Keratinocyte (primary cell): ENCODE data around the gene ZFP3. TPM values are rescaled to one million over a fixed set of nuclear protein-coding genes. Genes with fewer than 3 reads are reported as not detected.
"Not testable (repeated sequence)": the region's sequence is repeated elsewhere in the genome, so short reads cannot be mapped to it uniquely, and the experiment has no call there.

Experiments
- DNase-seq: peaks from one replicate; pipeline ENCODE4 v3.0.0-alpha.2; 2011; ENCODE audit warnings: low read depth, missing footprints, low spot score
- FAIRE-seq: peaks from 2 replicates; lab custom pipeline; 2011; peaks lifted over from hg19 to GRCh38; lab: Jason Lieb, UNC
- H2AFZ ChIP-seq: 2 replicates; pipeline ENCODE4 v1.6.0; 2012; ENCODE audit warnings: low read length, control low read depth, inconsistent platforms; ENCODE audit not compliant: control insufficient read depth
- H3K27ac ChIP-seq: 2 replicates; pipeline ENCODE4 v1.5.1; 2011; ENCODE audit warnings: low read length; ENCODE audit not compliant: control insufficient read depth, insufficient read depth
- H3K27me3 ChIP-seq: 3 replicates; pipeline ENCODE4 v1.6.0; 2011; ENCODE audit warnings: low read length; ENCODE audit not compliant: control insufficient read depth, insufficient read depth; ENCODE audit errors: extremely low read depth
- H3K36me3 ChIP-seq, 2 experiments: 2 replicates in 1 of 2; 3 replicates in 1 of 2; pipeline ENCODE4 v1.5.1; 2011; ENCODE audit warnings: low read length in 2 of 2, mild to moderate bottlenecking in 1 of 2; ENCODE audit not compliant: control insufficient read depth in 2 of 2, insufficient read depth in 2 of 2; ENCODE audit errors: extremely low read depth in 1 of 2
- H3K4me1 ChIP-seq: 3 replicates; pipeline ENCODE4 v1.5.1; 2011; ENCODE audit warnings: low read length; ENCODE audit not compliant: control insufficient read depth, insufficient read depth; ENCODE audit errors: extremely low read depth
- H3K4me2 ChIP-seq: 3 replicates; pipeline ENCODE4 v1.6.0; 2011; ENCODE audit warnings: low read depth, low read length; ENCODE audit not compliant: control insufficient read depth, insufficient read depth; ENCODE audit errors: extremely low read depth
- H3K4me3 ChIP-seq, 3 experiments: fragments of 200-600 bp in 1 of 3; sonication (generic) in 1 of 3; 2 replicates in 2 of 3; 3 replicates in 1 of 3; pipeline ENCODE4 v1.5.1; 2011 to 2016; ENCODE audit warnings: low read length in 3 of 3, mild to moderate bottlenecking in 3 of 3, control low read depth in 2 of 3, inconsistent platforms in 1 of 3, low read depth in 1 of 3, mixed read lengths in 1 of 3, mixed run types in 1 of 3, moderate library complexity in 1 of 3; ENCODE audit not compliant: control insufficient read depth in 2 of 3, insufficient read depth in 2 of 3; ENCODE audit errors: extremely low read depth in 1 of 3
- H3K79me2 ChIP-seq: 2 replicates; pipeline ENCODE4 v1.6.0; 2012; ENCODE audit warnings: low read length; ENCODE audit not compliant: control insufficient read depth, insufficient read depth
- H3K9ac ChIP-seq: 3 replicates; pipeline ENCODE4 v1.6.0; 2011; ENCODE audit warnings: low read length; ENCODE audit not compliant: control insufficient read depth, insufficient read depth; ENCODE audit errors: extremely low read depth
- H3K9me1 ChIP-seq: 3 replicates; pipeline ENCODE4 v1.6.0; 2011; ENCODE audit warnings: low read length; ENCODE audit not compliant: control insufficient read depth, insufficient read depth; ENCODE audit errors: extremely low read depth
- H3K9me3 ChIP-seq: 2 replicates; pipeline ENCODE4 v1.5.1; 2012; ENCODE audit warnings: low read depth, low read length; ENCODE audit not compliant: control insufficient read depth
- H4K20me1 ChIP-seq: 3 replicates; pipeline ENCODE4 v1.6.0; 2011; ENCODE audit warnings: low read length; ENCODE audit not compliant: control insufficient read depth, insufficient read depth; ENCODE audit errors: extremely low read depth
- CTCF ChIP-seq, 3 experiments: IDR thresholded peaks in 1 of 3; conservative IDR thresholded peaks in 1 of 3; optimal IDR thresholded peaks in 1 of 3; 2 replicates in 2 of 3; 3 replicates in 1 of 3; pipeline versions ENCODE3 to v1.5.1; 2011; ENCODE audit warnings: low read length in 3 of 3, mild to moderate bottlenecking in 3 of 3, moderate library complexity in 2 of 3, control low read depth in 1 of 3, inconsistent platforms in 1 of 3; ENCODE audit not compliant: insufficient read depth in 2 of 3; ENCODE audit errors: extremely low read depth in 1 of 3
- EZH2 ChIP-seq: IDR thresholded peaks from one replicate; pipeline ENCODE4 v1.6.1; 2012; ENCODE audit warnings: inconsistent platforms, mild to moderate bottlenecking, low read length, moderate library complexity
- dilution Hi-C: fragments of 300-500 bp; cut with MboI; formaldehyde crosslinking; loops from one replicate; pipeline ENCODE4 v1.7.0; 2020; ENCODE audit warnings: low sequenced_read_pairs; ENCODE audit not compliant: extremely low pct_ligation_motif_present
- polyA minus RNA-seq, 3 experiments: library from RNA; depleted of rRNA, polyadenylated mRNA; stranded (reverse); fragments of >200 nt; gene quantifications; 1 replicate in 1 of 3; 2 replicates in 1 of 3; 3 replicates in 1 of 3; pipeline ENCODE4 v1.2.3, GENCODE V29; 2011
- polyA plus RNA-seq, 5 experiments: library from polyadenylated mRNA; depleted of rRNA in 3 of 5; stranded (reverse) in 3 of 5; stranded (forward) in 1 of 5; unstranded in 1 of 5; fragments of >200 nt; gene quantifications; 1 replicate in 1 of 5; 2 replicates in 3 of 5; 3 replicates in 1 of 5; pipeline versions ENCODE4 v1.2.1 to v1.2.3, GENCODE V29; 2011 to 2012; ENCODE audit warnings: missing spikeins in 2 of 5, low read depth in 1 of 5, low replicate concordance in 1 of 5

ZFP3 gene
- polyA plus RNA-seq (1.6 to 4.3 TPM (median 3.0 TPM) in 3 replicates), polyA minus RNA-seq (0.46 to 3.2 TPM (median 3.0 TPM) in 3 replicates)
- 0.60 TPM for polyA plus RNA-seq (2011; ENCODE audit: low read depth)
- polyA plus RNA-seq (2011; cell fraction: cytosol; rRNA removed): 1.0 and 2.0 TPM in 2 replicates
- 8.3 and 8.7 TPM in 2 replicates for polyA plus RNA-seq (2011; cell fraction: nucleus; rRNA removed)
- 0.83 and 1.1 TPM in 2 replicates for polyA plus RNA-seq (2012; ENCODE audit: low replicate concordance)
- polyA minus RNA-seq (2011; cell fraction: cytosol; rRNA and poly(A)+ RNA removed): 0.77 TPM
- polyA minus RNA-seq (2011; cell fraction: nucleus; rRNA and poly(A)+ RNA removed): 2.6 and 4.7 TPM in 2 replicates

- no peak for TF ChIP-seq EZH2
- TF ChIP-seq CTCF (optimal IDR thresholded peaks at IDR 0.05 in 1 of 3, IDR thresholded peaks at IDR 0.05 in 1 of 3, conservative IDR thresholded peaks at IDR 0.05 in 1 of 3; ENCODE audit: extremely low read depth in 1 of 3, insufficient read depth in 2 of 3, low read length in 3 of 3): no peak
- DNase-seq (no peak), FAIRE-seq (no peak)
- H3K4me3 ChIP-seq: peak within 1 kb of the TSS; percentile 67 to 81 (median 72)
- H3K9ac ChIP-seq: peak within 1 kb of the TSS; percentile 66
- H2AFZ ChIP-seq: peak within 1 kb of the TSS; percentile 96
- no peaks in the 10 kb centered on the region for H4K20me1 ChIP-seq
- peak within 1 kb of the TSS; percentile 83 for H3K4me2 ChIP-seq
- no peaks in the 10 kb centered on the region for H3K9me3 ChIP-seq
- H3K9me1 ChIP-seq: no peaks in the 10 kb centered on the region
- dilution Hi-C loops: no loop called here
- H3K36me3 ChIP-seq: no peaks in the 10 kb centered on the region
- H3K27ac ChIP-seq: peak within 1 kb of the TSS; percentile 29
- H3K27me3 ChIP-seq: no peaks in the 10 kb centered on the region
- H3K4me1 ChIP-seq: peaks cover 3% of the 10 kb centered on the region
- no peaks in the 10 kb centered on the region for H3K79me2 ChIP-seq
These were observed at the start of gene ZFP3 for GRCh38 chr17:5078106-5079028. ZFP3 (plus strand) TSS chr17:5078467; CDS start chr17:5091505, 13,038 bp downstream.

GRCh38 chr17:5030168-5030567 lies 48.1 kb upstream of the ZFP3 start:
- not testable (repeated sequence) for H2AFZ ChIP-seq

More at GRCh38 chr17:5030168-5030567, 48.1 kb upstream of the ZFP3 start:
- H3K4me1 ChIP-seq, H3K27ac ChIP-seq, DNase-seq, H3K79me2 ChIP-seq, FAIRE-seq, H3K36me3 ChIP-seq, H3K4me3 ChIP-seq, H4K20me1 ChIP-seq, H3K27me3 ChIP-seq, H3K9me1 ChIP-seq, H3K9ac ChIP-seq, H3K4me2 ChIP-seq, dilution Hi-C loops, H3K9me3 ChIP-seq: not testable (repeated sequence)
